Activated CD4-positive, alpha-beta memory T cell treated with anti-CD3 and anti-CD28 coated beads, Interleukin-2, amount 10 ng/mL, durations not matched to agents 7 days and 5 days (primary cell): ENCODE data around the gene TENM4. TPM values are rescaled to one million over a fixed set of nuclear protein-coding genes. Genes with fewer than 3 reads are reported as not detected.

Experiments
- CTCF ChIA-PET: fragments of 350-600 bp; sonication (Branson Sonifier 250); formaldehyde crosslinking; loops from one replicate; lab custom pipeline; 2021; ENCODE audit warnings: antibody characterized with exemption, inconsistent platforms; lab: Charles Lee
- POLR2A ChIA-PET: fragments of 350-600 bp; sonication (Branson Sonifier 250); formaldehyde crosslinking; loops from one replicate; lab custom pipeline; 2021; ENCODE audit warnings: antibody characterized with exemption; lab: Charles Lee
- DNase-seq: peaks from one replicate; pipeline ENCODE4 v3.0.0-alpha.2; 2020
- H3K27ac Mint-ChIP-seq: one replicate; pipeline ENCODE4 v1.8.0; 2021; ENCODE audit warnings: mild to moderate bottlenecking, mixed read lengths
- H3K27me3 Mint-ChIP-seq: one replicate; pipeline ENCODE4 v1.8.0; 2021; ENCODE audit warnings: mixed read lengths
- H3K36me3 Mint-ChIP-seq: one replicate; pipeline ENCODE4 v1.8.0; 2021; ENCODE audit warnings: low read depth, mixed read lengths
- H3K4me1 Mint-ChIP-seq: one replicate; pipeline ENCODE4 v1.8.0; 2021; ENCODE audit warnings: mixed read lengths
- H3K4me3 Mint-ChIP-seq: one replicate; pipeline ENCODE4 v1.8.0; 2021; ENCODE audit warnings: mild to moderate bottlenecking, mixed read lengths
- H3K9me3 Mint-ChIP-seq: one replicate; pipeline ENCODE4 v1.8.0; 2021; ENCODE audit warnings: mixed read lengths
- total RNA-seq, 2 experiments: library from RNA; stranded (reverse); gene quantifications; one replicate each; pipeline ENCODE4 v1.2.3, GENCODE V29; 2021

Gene TENM4
- total RNA-seq, 2 experiments from 2014 or later: not detected

- H3K4me3 Mint-ChIP-seq: no peak overlapping the region
- ChIA-PET CTCF (interaction anchor here (0.7 kb wide), 1 partner anchor 86 kb away, joined by 3 read pairs; no protein-coding TSS in a partner anchor), POLR2A (no interaction called here)
- no peaks in the 10 kb centered on the region for H3K4me1 Mint-ChIP-seq
- no peaks in the 10 kb centered on the region for H3K36me3 Mint-ChIP-seq
- DNase-seq: no peak
- no peak overlapping the region for H3K27ac Mint-ChIP-seq
- H3K27me3 Mint-ChIP-seq: peaks cover 4% of the 10 kb centered on the region
- no peaks in the 10 kb centered on the region for H3K9me3 Mint-ChIP-seq
These were observed 657.5 kb downstream of the TENM4 start for GRCh38 chr11:78783301-78783700.

- DNase-seq: no peak
- Mint-ChIP-seq H3K27me3 (peaks cover 4% of the 10 kb centered on the region), H3K27ac (no peak overlapping the region), H3K4me1 (no peaks in the 10 kb centered on the region), H3K4me3 (no peak overlapping the region), H3K36me3 (no peaks in the 10 kb centered on the region), H3K9me3 (no peaks in the 10 kb centered on the region)
- CTCF ChIA-PET: interaction anchor here (0.7 kb wide), 1 partner anchor 87 kb away, joined by 3 read pairs; no protein-coding TSS in a partner anchor
- POLR2A ChIA-PET: no interaction called here
These were observed 658.1 kb downstream of the TENM4 start for GRCh38 chr11:78782725-78783124.

GRCh38 chr11:78780889-78781288 lies 659.9 kb downstream of the TENM4 start:
- peaks cover 4% of the 10 kb centered on the region for H3K27me3 Mint-ChIP-seq
- no peak overlapping the region for H3K4me3 Mint-ChIP-seq
- ChIA-PET CTCF (no interaction called here), POLR2A (no interaction called here)
- DNase-seq: no peak
- H3K9me3 Mint-ChIP-seq: no peaks in the 10 kb centered on the region
- H3K4me1 Mint-ChIP-seq: no peaks in the 10 kb centered on the region
- no peak overlapping the region for H3K27ac Mint-ChIP-seq
- no peaks in the 10 kb centered on the region for H3K36me3 Mint-ChIP-seq

- Mint-ChIP-seq H3K36me3 (no peaks in the 10 kb centered on the region), H3K9me3 (no peaks in the 10 kb centered on the region), H3K4me3 (no peak overlapping the region), H3K4me1 (no peaks in the 10 kb centered on the region), H3K27me3 (no peaks in the 10 kb centered on the region), H3K27ac (no peak overlapping the region)
- POLR2A ChIA-PET: no interaction called here
- DNase-seq: no peak
- CTCF ChIA-PET: interaction anchor here (1.2 kb wide), 1 partner anchor 25 kb away, joined by 3 read pairs; no protein-coding TSS in a partner anchor
These were observed 667.3 kb downstream of the TENM4 start for GRCh38 chr11:78773492-78773891.

GRCh38 chr11:78773077-78773476 lies 667.8 kb downstream of the TENM4 start:
- Mint-ChIP-seq H3K36me3 (no peaks in the 10 kb centered on the region), H3K27me3 (no peaks in the 10 kb centered on the region), H3K4me3 (no peak overlapping the region), H3K9me3 (no peaks in the 10 kb centered on the region), H3K27ac (no peak overlapping the region), H3K4me1 (no peaks in the 10 kb centered on the region)
- ChIA-PET POLR2A (no interaction called here), CTCF (interaction anchor here (1.2 kb wide), 1 partner anchor 25 kb away, joined by 3 read pairs; no protein-coding TSS in a partner anchor)
- no peak for DNase-seq

- Mint-ChIP-seq H3K9me3 (no peaks in the 10 kb centered on the region), H3K27me3 (no peaks in the 10 kb centered on the region), H3K27ac (no peak overlapping the region), H3K4me3 (no peak overlapping the region), H3K36me3 (no peaks in the 10 kb centered on the region), H3K4me1 (no peaks in the 10 kb centered on the region)
- CTCF ChIA-PET: no interaction called here
- no peak for DNase-seq
- POLR2A ChIA-PET: no interaction called here
These were observed 668.6 kb downstream of the TENM4 start for GRCh38 chr11:78772186-78772585.

GRCh38 chr11:78770931-78771330 lies 669.9 kb downstream of the TENM4 start:
- H3K27ac Mint-ChIP-seq: no peak overlapping the region
- DNase-seq: no peak
- H3K36me3 Mint-ChIP-seq: no peaks in the 10 kb centered on the region
- no peak overlapping the region for H3K4me3 Mint-ChIP-seq
- H3K27me3 Mint-ChIP-seq: no peaks in the 10 kb centered on the region
- CTCF ChIA-PET: no interaction called here
- H3K4me1 Mint-ChIP-seq: no peaks in the 10 kb centered on the region
- H3K9me3 Mint-ChIP-seq: no peaks in the 10 kb centered on the region
- POLR2A ChIA-PET: no interaction called here

- POLR2A ChIA-PET: no interaction called here
- no peak overlapping the region for H3K4me3 Mint-ChIP-seq
- CTCF ChIA-PET: no interaction called here
- H3K27ac Mint-ChIP-seq: no peak overlapping the region
- no peaks in the 10 kb centered on the region for H3K27me3 Mint-ChIP-seq
- no peaks in the 10 kb centered on the region for H3K9me3 Mint-ChIP-seq
- no peaks in the 10 kb centered on the region for H3K36me3 Mint-ChIP-seq
- H3K4me1 Mint-ChIP-seq: no peaks in the 10 kb centered on the region
- no peak for DNase-seq
These were observed 671.9 kb downstream of the TENM4 start for GRCh38 chr11:78768971-78769370.

GRCh38 chr11:78768345-78768744 lies 672.5 kb downstream of the TENM4 start:
- Mint-ChIP-seq H3K27me3 (no peaks in the 10 kb centered on the region), H3K4me1 (no peaks in the 10 kb centered on the region), H3K4me3 (no peak overlapping the region), H3K9me3 (no peaks in the 10 kb centered on the region), H3K36me3 (no peaks in the 10 kb centered on the region), H3K27ac (no peak overlapping the region)
- ChIA-PET CTCF (no interaction called here), POLR2A (no interaction called here)
- no peak for DNase-seq

- no peaks in the 10 kb centered on the region for H3K27me3 Mint-ChIP-seq
- ChIA-PET CTCF (no interaction called here), POLR2A (no interaction called here)
- H3K4me1 Mint-ChIP-seq: no peaks in the 10 kb centered on the region
- no peak overlapping the region for H3K27ac Mint-ChIP-seq
- no peak overlapping the region for H3K4me3 Mint-ChIP-seq
- H3K36me3 Mint-ChIP-seq: no peaks in the 10 kb centered on the region
- no peaks in the 10 kb centered on the region for H3K9me3 Mint-ChIP-seq
- no peak for DNase-seq
These were observed 673.5 kb downstream of the TENM4 start for GRCh38 chr11:78767027-78767932.

- no peaks in the 10 kb centered on the region for H3K9me3 Mint-ChIP-seq
- DNase-seq: no peak
- ChIA-PET POLR2A (no interaction called here), CTCF (no interaction called here)
- no peak overlapping the region for H3K4me3 Mint-ChIP-seq
- no peaks in the 10 kb centered on the region for H3K27me3 Mint-ChIP-seq
- no peaks in the 10 kb centered on the region for H3K4me1 Mint-ChIP-seq
- no peak overlapping the region for H3K27ac Mint-ChIP-seq
- H3K36me3 Mint-ChIP-seq: no peaks in the 10 kb centered on the region
These were observed 675.9 kb downstream of the TENM4 start for GRCh38 chr11:78764946-78765345.

- ChIA-PET CTCF (interaction anchor here (1.3 kb wide), 1 partner anchor 118 kb away, joined by 4 read pairs; no protein-coding TSS in a partner anchor), POLR2A (no interaction called here)
- no peak for DNase-seq
- Mint-ChIP-seq H3K27me3 (no peaks in the 10 kb centered on the region), H3K9me3 (no peaks in the 10 kb centered on the region), H3K27ac (no peak overlapping the region), H3K4me1 (no peaks in the 10 kb centered on the region), H3K36me3 (no peaks in the 10 kb centered on the region), H3K4me3 (no peak overlapping the region)
These were observed 677.2 kb downstream of the TENM4 start for GRCh38 chr11:78763664-78764063.

GRCh38 chr11:78762105-78762504 lies 678.7 kb downstream of the TENM4 start:
- ChIA-PET POLR2A (no interaction called here), CTCF (no interaction called here)
- H3K27ac Mint-ChIP-seq: no peak overlapping the region
- no peaks in the 10 kb centered on the region for H3K27me3 Mint-ChIP-seq
- no peak for DNase-seq
- no peak overlapping the region for H3K4me3 Mint-ChIP-seq
- H3K36me3 Mint-ChIP-seq: no peaks in the 10 kb centered on the region
- H3K4me1 Mint-ChIP-seq: no peaks in the 10 kb centered on the region
- no peaks in the 10 kb centered on the region for H3K9me3 Mint-ChIP-seq

- no peaks in the 10 kb centered on the region for H3K9me3 Mint-ChIP-seq
- H3K36me3 Mint-ChIP-seq: no peaks in the 10 kb centered on the region
- H3K27me3 Mint-ChIP-seq: no peaks in the 10 kb centered on the region
- CTCF ChIA-PET: no interaction called here
- DNase-seq: no peak
- POLR2A ChIA-PET: no interaction called here
- no peaks in the 10 kb centered on the region for H3K4me1 Mint-ChIP-seq
- H3K27ac Mint-ChIP-seq: no peak overlapping the region
- H3K4me3 Mint-ChIP-seq: no peak overlapping the region
These were observed 681.8 kb downstream of the TENM4 start for GRCh38 chr11:78759071-78759470.
